H9 (cell line): ENCODE data around the gene ABHD4. TPM values are rescaled to one million over a fixed set of nuclear protein-coding genes. Genes with fewer than 3 reads are reported as not detected.

Experiments
- DNase-seq: peaks from one replicate; pipeline ENCODE4 v3.0.0-alpha.2; 2017
- H2AFZ ChIP-seq: one replicate; pipeline ENCODE4 v1.6.1; 2013; ENCODE audit warnings: mild to moderate bottlenecking, low read length, control low read depth, moderate library complexity
- H2AK5ac ChIP-seq: 2 replicates; pipeline ENCODE4 v1.6.1; 2013; ENCODE audit warnings: low read length, control low read depth, mixed read lengths; ENCODE audit not compliant: insufficient read length
- H2BK120ac ChIP-seq: one replicate; pipeline ENCODE4 v1.6.1; 2013; ENCODE audit warnings: low read depth, mild to moderate bottlenecking, low read length, control low read depth, inconsistent platforms; ENCODE audit not compliant: poor library complexity, severe bottlenecking
- H2BK12ac ChIP-seq: 2 replicates; pipeline ENCODE4 v1.6.1; 2013; ENCODE audit warnings: low read length, control low read depth, mixed read lengths, low read depth; ENCODE audit not compliant: insufficient read length
- H2BK15ac ChIP-seq: 2 replicates; pipeline ENCODE4 v1.6.1; 2013; ENCODE audit warnings: low read depth, low read length, control low read depth
- H2BK20ac ChIP-seq: one replicate; pipeline ENCODE4 v1.6.1; 2013; ENCODE audit warnings: low read depth, mild to moderate bottlenecking, low read length, control low read depth, inconsistent platforms; ENCODE audit not compliant: poor library complexity, severe bottlenecking
- H2BK5ac ChIP-seq: 2 replicates; pipeline ENCODE4 v1.6.1; 2013; ENCODE audit warnings: low read length, control low read depth, mixed read lengths; ENCODE audit not compliant: insufficient read length
- H3K14ac ChIP-seq: 2 replicates; pipeline ENCODE4 v1.6.1; 2013; ENCODE audit warnings: low read length, control low read depth; ENCODE audit not compliant: insufficient read depth
- H3K18ac ChIP-seq: 2 replicates; pipeline ENCODE4 v1.6.1; 2013; ENCODE audit warnings: low read depth, mild to moderate bottlenecking, mixed read lengths, low read length, control low read depth; ENCODE audit not compliant: insufficient read length
- H3K23ac ChIP-seq: 2 replicates; pipeline ENCODE4 v1.6.1; 2013; ENCODE audit warnings: low read length, control low read depth, mixed read lengths, low read depth; ENCODE audit not compliant: insufficient read length
- H3K23me2 ChIP-seq: 2 replicates; pipeline ENCODE4 v1.6.1; 2013; ENCODE audit warnings: low read depth, mild to moderate bottlenecking, mixed read lengths, low read length, control low read depth; ENCODE audit not compliant: insufficient read length, poor library complexity, severe bottlenecking
- H3K27ac ChIP-seq: 2 replicates; pipeline ENCODE4 v1.5.1; 2013; ENCODE audit warnings: low read length, control low read depth, mixed read lengths, low read depth; ENCODE audit not compliant: insufficient read length
- H3K27me3 ChIP-seq: 2 replicates; pipeline ENCODE4 v1.6.1; 2013; ENCODE audit warnings: low read length, control low read depth, inconsistent platforms; ENCODE audit not compliant: insufficient read depth
- H3K4ac ChIP-seq: 2 replicates; pipeline ENCODE4 v1.6.1; 2013; ENCODE audit warnings: low read depth, mild to moderate bottlenecking, control low read depth, inconsistent platforms, low read length, moderate library complexity
- H3K4me1 ChIP-seq: 2 replicates; pipeline ENCODE4 v1.6.1; 2013; ENCODE audit warnings: low read length, control low read depth, inconsistent platforms; ENCODE audit not compliant: insufficient read depth
- H3K4me2 ChIP-seq: 2 replicates; pipeline ENCODE4 v1.6.1; 2013; ENCODE audit warnings: low read length, control low read depth, mixed read lengths; ENCODE audit not compliant: insufficient read length, insufficient read depth
- H3K56ac ChIP-seq: 2 replicates; pipeline ENCODE4 v1.6.1; 2013; ENCODE audit warnings: low read depth, mild to moderate bottlenecking, mixed read lengths, low read length, control low read depth; ENCODE audit not compliant: insufficient read length
- H3K79me1 ChIP-seq: 2 replicates; pipeline ENCODE4 v1.6.1; 2013; ENCODE audit warnings: low read depth, mild to moderate bottlenecking, moderate library complexity, low read length, control low read depth, inconsistent platforms; ENCODE audit not compliant: insufficient read depth, poor library complexity, severe bottlenecking
- H3K79me2 ChIP-seq: 2 replicates; pipeline ENCODE4 v1.6.1; 2013; ENCODE audit warnings: low read length, control low read depth, inconsistent platforms; ENCODE audit not compliant: insufficient read depth
- H3K9ac ChIP-seq: 2 replicates; pipeline ENCODE4 v1.6.1; 2013; ENCODE audit warnings: low read length, control low read depth, mixed read lengths; ENCODE audit not compliant: insufficient read length; ENCODE audit errors: extremely low read depth
- H3K9me3 ChIP-seq: one replicate; pipeline ENCODE4 v1.6.1; 2013; ENCODE audit warnings: low read depth, low read length, inconsistent platforms; ENCODE audit not compliant: control insufficient read depth
- H3T11ph ChIP-seq: one replicate; pipeline ENCODE4 v1.6.1; 2013; ENCODE audit warnings: mild to moderate bottlenecking, low read length, control low read depth, inconsistent platforms
- H4K20me1 ChIP-seq: one replicate; pipeline ENCODE4 v1.6.1; 2013; ENCODE audit not compliant: control insufficient read depth, insufficient read length, insufficient read depth
- H4K5ac ChIP-seq: 2 replicates; pipeline ENCODE4 v1.6.1; 2013; ENCODE audit warnings: low read depth, mild to moderate bottlenecking, mixed read lengths, low read length, control low read depth; ENCODE audit not compliant: insufficient read length
- H4K8ac ChIP-seq: replicated peaks from 2 replicates; pipeline ENCODE4 v1.6.1; 2013; ENCODE audit warnings: low read length, control low read depth, mixed read lengths, low read depth; ENCODE audit not compliant: insufficient read length
- H4K91ac ChIP-seq: 2 replicates; pipeline ENCODE4 v1.6.1; 2013; ENCODE audit warnings: low read depth, mild to moderate bottlenecking, moderate library complexity, mixed read lengths, low read length, control low read depth; ENCODE audit not compliant: insufficient read length
- H3K27ac Mint-ChIP-seq, 3 experiments: 2 replicates in 2 of 3; 3 replicates in 1 of 3; pipeline ENCODE4 v1.8.0; 2020 to 2021; ENCODE audit warnings: mixed read lengths in 3 of 3, mild to moderate bottlenecking in 1 of 3, moderate library complexity in 1 of 3
- H3K27me3 Mint-ChIP-seq: 2 replicates; pipeline ENCODE4 v1.8.0; 2021; ENCODE audit warnings: low read depth, mild to moderate bottlenecking, moderate library complexity, mixed read lengths
- H3K36me3 Mint-ChIP-seq, 3 experiments: 2 replicates in 2 of 3; 3 replicates in 1 of 3; pipeline ENCODE4 v1.8.0; 2020 to 2021; ENCODE audit warnings: low read depth in 3 of 3, mixed read lengths in 3 of 3; ENCODE audit not compliant: insufficient read depth in 1 of 3
- H3K4me1 Mint-ChIP-seq, 2 experiments: 2 replicates each; pipeline ENCODE4 v1.8.0; 2020; ENCODE audit warnings: mixed read lengths in 2 of 2
- H3K4me3 Mint-ChIP-seq, 2 experiments: 2 replicates in 1 of 2; 3 replicates in 1 of 2; pipeline ENCODE4 v1.8.0; 2020 to 2021; ENCODE audit warnings: mild to moderate bottlenecking in 2 of 2, mixed read lengths in 2 of 2, moderate library complexity in 1 of 2
- H3K9me3 Mint-ChIP-seq, 2 experiments: 2 replicates in 1 of 2; 3 replicates in 1 of 2; pipeline ENCODE4 v1.8.0; 2020; ENCODE audit warnings: mild to moderate bottlenecking in 2 of 2, mixed read lengths in 2 of 2, moderate library complexity in 1 of 2
- CTCF ChIP-seq: fragments of 200-600 bp; sonication (generic); conservative IDR thresholded peaks from 3 replicates; pipeline ENCODE4 v1.8.0; 2021; ENCODE audit warnings: antibody characterized with exemption, mild to moderate bottlenecking
- WGBS: extraction: QIAGEN DNeasy Blood & Tissue Kit; methylation state at CpG from one replicate; pipeline ENCODE4 v1.1.7; 2013; ENCODE audit warnings: missing lambda C conversion rate, low lambda C conversion rate, mixed read lengths; ENCODE audit not compliant: insufficient read length; ENCODE audit errors: extremely low coverage; 5-methylcytosine and 5-hydroxymethylcytosine counted together
- total RNA-seq: library from RNA; stranded (reverse); gene quantifications from 2 replicates; pipeline ENCODE4 v1.2.1, GENCODE V29; 2021

Gene ABHD4
- total RNA-seq, 1 experiment from 2014 or later: 21.8 TPM

DNA sequence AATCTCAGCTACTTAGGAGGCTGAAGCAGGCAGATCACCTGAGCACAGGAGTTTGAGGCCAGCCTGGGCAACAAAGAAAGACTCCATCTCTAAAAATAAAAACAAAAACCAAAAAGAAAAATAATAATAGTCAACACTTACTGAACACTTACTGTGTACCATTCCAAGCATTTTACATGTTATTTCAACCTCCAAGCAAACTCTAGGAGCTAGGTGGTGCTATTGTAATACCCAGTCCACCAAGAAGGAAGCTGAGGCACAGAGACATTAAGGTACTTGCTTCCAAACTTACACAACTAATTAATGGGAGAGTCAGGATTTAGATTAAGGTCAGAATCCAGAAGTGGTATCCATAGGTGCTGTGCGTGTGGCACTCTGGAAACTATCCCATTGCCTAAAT lies 59.8 kb downstream of the ABHD4 start:
- DNase-seq: no peak
- no peaks in the 10 kb centered on the region for H4K20me1 ChIP-seq
- no peak overlapping the region for H3T11ph ChIP-seq
- H4K91ac ChIP-seq: no peak overlapping the region
- H2BK20ac ChIP-seq: no peak overlapping the region
- WGBS: no CpG with 5 or more reads among the region's 1 CpG
- H3K23me2 ChIP-seq: no peaks in the 10 kb centered on the region
- H2BK12ac ChIP-seq: no peak overlapping the region
- no peak overlapping the region for H3K27ac ChIP-seq
- H3K9ac ChIP-seq: no peak overlapping the region
- peak; percentile 39; the same call in 2 of the 3 replicates for TF ChIP-seq CTCF
- H3K56ac ChIP-seq: no peak overlapping the region
- H2BK120ac ChIP-seq: no peak overlapping the region
- no peak overlapping the region for H2AFZ ChIP-seq
- H3K4ac ChIP-seq: no peak overlapping the region
- no peak overlapping the region for H2BK15ac ChIP-seq
- no peak overlapping the region for H3K4me2 ChIP-seq
- H3K36me3 Mint-ChIP-seq: no peaks in the 10 kb centered on the region
- H3K4me3 Mint-ChIP-seq: no peak overlapping the region
- peaks cover 3 to 4% of the 10 kb centered on the region in 2 experiments for H3K4me1 Mint-ChIP-seq
- no peak overlapping the region for H2BK5ac ChIP-seq
- no peak overlapping the region for H4K8ac ChIP-seq
- no peak overlapping the region for H2AK5ac ChIP-seq
- H4K5ac ChIP-seq: no peak overlapping the region
- H3K23ac ChIP-seq: no peak overlapping the region
- no peaks in the 10 kb centered on the region for H3K79me2 ChIP-seq
- no peaks in the 10 kb centered on the region for H3K27me3 ChIP-seq
- H3K14ac ChIP-seq: no peak overlapping the region
- H3K9me3 ChIP-seq: no peaks in the 10 kb centered on the region
- H3K27me3 Mint-ChIP-seq: no peaks in the 10 kb centered on the region; the same call in 1 of the 2 replicates
- no peaks in the 10 kb centered on the region for H3K4me1 ChIP-seq
- H3K18ac ChIP-seq: no peak overlapping the region
- no peaks in the 10 kb centered on the region for H3K79me1 ChIP-seq
- H3K27ac Mint-ChIP-seq: no peak overlapping the region
- H3K9me3 Mint-ChIP-seq: no peaks in the 10 kb centered on the region
